Right ventricle myocardium inferior (tissue), 1 donor: Measurements from ENCODE around the gene BICRA. TPM values are rescaled to one million over a fixed set of nuclear protein-coding genes. Genes with fewer than 3 reads are reported as not detected.
"Not testable (repeated sequence)": the region's sequence is repeated elsewhere in the genome, so short reads cannot be mapped to it uniquely, and the experiment has no call there.

ENCODE experiments used
- ATAC-seq: fragments of 200-7000 bp; cut with Tn5 transposase; one replicate; pipeline ENCODE4 v1.9.1; 2020; ENCODE audit warnings: mild to moderate bottlenecking, moderate library complexity
- DNase-seq: peaks from one replicate; pipeline ENCODE4 v3.0.0; 2021; ENCODE audit errors: missing footprints
- intact Hi-C: fragments of 100-400 bp; cut with DNase I; formaldehyde crosslinking; loops from one replicate; pipeline ENCODE4 v1.11.0; 2022
- total RNA-seq: library from RNA; stranded (reverse); fragmentation: NEBNext Ultra II Directional; extraction: Animal tissue kit (Norgen Biotek cat#: 25700); gene quantifications from one replicate; pipeline ENCODE4 v1.2.1, GENCODE V29; 2021
- donor health status: DM: no; HTN: yes; CAD: no; lungs with severe emphysema.

The BICRA gene
- total RNA-seq, 1 donor from 2014 or later = 8.8 TPM

DNA sequence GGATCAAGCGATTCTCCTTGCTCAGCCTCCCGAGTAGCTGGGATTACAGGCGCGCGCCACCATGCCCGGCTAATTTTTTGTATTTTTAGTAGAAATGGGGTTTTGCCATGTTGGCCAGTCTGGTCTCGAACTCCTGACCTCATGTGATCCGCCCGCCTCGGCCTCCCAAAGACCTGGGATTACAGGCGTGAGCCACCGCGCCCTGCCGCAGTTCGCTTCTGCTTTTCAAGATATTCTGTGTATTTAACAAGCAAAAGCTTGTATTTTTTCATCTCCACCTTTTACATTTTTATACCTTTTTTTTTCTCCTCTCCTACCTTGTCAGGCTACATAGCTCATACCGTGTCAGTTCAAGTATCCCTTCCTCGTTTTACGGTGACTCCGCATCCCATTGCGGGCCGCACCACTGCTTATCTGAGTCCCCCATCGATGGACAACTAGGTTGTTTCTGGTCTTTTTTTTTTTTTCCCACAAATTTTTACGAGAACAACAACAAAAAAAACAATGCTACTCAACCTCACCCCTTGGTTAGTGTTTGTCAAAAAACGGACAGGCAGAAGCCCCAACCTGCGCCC is 9.2 kb upstream of the BICRA start:
- DNase-seq, ATAC-seq: not testable (repeated sequence)
- intact Hi-C loops = loop anchor here (1.0 to 10.0 kb wide), 4 partner anchors 9 to 165 kb away; partner anchors contain the start of gene NAPA

DNA sequence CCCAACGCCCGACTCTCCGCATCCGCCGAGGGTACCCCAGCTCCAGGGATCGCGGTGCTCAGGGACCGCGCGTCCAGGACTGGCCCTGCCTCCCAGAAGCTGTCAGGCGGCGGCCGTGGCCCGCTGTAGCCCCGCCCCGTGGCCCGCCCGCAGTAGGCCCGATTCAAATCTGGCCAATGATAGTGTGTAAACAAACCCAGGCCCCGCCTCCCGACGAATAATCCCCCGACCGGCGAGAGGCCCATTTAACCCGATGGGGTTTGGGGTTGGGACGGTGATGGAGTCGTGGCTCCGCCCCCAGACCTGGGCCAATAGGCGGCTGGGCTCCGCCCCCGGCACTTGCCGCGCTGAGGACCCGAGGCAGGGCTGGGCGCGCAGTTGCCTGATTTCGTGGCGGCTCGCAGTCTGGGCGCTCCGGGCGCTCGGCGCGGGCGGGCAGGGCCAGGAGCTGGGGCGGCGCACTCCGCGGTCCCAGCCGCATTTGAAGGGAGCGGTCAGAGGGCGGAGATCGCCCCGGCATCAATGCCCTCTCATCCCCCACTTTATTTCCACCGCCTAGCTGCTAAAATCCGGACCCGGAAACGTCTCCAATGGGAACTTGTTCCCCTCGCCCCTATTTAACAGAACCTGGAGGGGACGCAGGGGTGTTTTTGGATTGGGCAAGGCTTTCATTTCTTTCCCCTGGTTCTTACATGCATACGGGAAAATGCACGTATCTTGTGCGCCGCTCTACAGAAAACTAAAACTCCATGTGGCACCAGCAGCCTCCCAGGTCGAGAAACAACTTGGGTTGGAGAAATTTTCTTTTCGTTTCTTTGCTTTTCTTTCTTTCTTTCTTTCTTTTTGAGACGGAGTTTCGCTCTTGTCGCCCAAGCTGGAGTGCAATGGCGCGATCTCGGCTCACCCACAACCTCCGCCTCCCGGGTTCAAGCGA is 8.4 kb upstream of the BICRA start:
- intact Hi-C loops = loop anchor here (1.0 to 10.0 kb wide), 4 partner anchors 8 to 166 kb away; partner anchors contain the start of gene NAPA

DNA sequence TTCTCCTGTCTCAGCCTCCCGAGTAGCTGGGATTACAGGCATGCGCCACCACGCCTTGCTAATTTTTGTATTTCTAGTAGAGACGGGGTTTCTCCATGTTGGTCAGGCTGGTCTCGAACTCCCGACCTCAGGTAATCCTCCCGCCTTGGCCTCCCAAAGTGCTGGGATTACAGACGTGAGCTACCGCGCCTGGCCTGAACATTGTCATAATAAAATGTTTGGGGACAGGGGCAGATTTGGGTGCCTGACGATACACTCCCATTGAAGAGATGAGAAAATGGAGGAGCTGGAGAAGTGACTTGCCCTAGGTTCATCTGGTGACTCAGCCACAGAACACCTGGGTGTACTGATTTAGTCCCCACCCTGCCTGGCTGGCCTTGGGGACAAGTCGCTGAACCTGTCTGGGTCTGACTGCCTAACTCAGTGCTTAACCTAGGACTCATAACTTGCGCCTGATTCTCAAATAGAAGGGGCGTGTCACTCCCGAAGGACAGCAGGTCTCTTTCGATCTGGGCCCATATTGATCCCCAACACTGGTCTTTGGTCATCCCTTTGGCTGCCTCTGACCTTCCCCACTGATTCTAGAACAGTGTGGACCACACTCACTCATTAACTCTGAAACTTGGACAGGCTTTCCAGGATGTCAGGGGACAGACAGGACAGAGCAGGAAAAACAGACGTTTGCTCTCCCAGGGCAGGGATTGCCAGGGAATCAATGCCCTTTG is 7.6 kb upstream of the BICRA start:
- no peak for ATAC-seq
- no peak for DNase-seq
- intact Hi-C loops = loop anchor here (2.0 to 10.0 kb wide), 2 partner anchors 79 to 167 kb away; no protein-coding TSS in a partner anchor

More for the DNA sequence above, 8.4 kb upstream of the BICRA start:
- DNase-seq (peak; percentile 100), ATAC-seq (peak; percentile 99)

DNA sequence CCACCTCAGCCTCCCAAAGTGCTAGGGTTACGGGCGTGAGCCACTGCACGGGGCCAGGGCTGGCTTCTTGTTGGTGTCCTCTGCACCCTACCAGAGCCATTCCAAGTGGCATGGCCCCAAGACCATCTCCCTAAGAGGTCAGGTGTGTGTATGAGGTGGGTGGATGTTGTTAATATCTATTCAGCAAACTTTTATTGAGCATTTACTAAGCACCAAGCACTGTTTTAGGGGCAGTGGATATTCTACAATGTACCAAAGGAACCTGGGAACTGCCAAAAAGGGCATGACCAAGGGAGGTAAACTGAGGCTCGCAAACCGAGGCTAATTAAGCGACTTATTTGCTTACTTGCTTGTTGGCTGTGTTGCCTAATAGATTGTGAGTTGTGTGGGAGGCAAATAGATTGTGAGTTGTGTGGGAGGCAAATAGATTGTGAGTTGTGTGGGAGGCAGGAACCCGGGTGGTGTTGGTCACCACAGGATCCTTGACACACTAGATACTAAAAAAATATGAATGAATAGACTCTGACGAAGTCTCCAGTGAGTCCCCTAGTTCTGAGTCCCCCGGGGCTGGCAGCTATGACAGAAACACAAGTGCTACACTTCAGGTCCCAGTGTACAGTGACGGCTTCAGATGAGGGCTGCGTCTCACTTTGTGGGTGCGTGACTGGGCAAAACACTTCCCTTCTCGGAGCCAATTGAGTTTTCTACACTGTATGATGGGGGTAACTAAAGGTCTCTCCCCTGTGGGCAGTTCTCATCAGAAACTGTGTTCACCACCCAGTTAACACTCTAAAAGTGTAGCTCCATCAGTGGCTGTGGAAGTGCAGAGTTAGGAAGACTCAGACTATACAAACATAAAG is 5.0 kb upstream of the BICRA start:
- intact Hi-C loops = loop anchor here (10.0 kb wide), 1 partner anchor 169 kb away; no protein-coding TSS in a partner anchor
- DNase-seq = no peak
- ATAC-seq = no peak

DNA sequence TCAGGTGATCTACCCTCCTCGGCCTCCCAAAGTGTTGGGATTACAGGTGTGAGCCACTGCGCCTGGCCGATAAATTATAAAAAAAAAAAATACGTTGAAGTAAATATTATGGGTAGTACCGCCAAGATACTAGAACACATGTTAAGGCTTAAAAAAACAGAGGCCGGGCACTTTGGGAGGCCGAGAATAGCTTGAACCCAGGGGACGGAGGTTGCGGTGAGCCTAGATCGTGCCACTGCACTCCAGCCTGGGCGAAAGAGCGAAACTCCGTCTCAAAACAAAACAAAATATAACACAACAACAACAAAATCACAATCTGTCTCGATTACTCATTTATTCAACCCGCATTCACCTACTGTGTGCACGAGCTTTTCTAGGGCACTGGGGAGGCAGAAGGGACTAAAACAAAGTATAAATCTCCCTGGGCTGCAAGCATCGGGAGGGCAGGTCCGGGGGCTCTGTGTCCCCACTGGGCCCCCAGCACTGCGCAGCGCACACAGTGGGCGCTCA is 1.3 kb upstream of the BICRA start:
- DNase-seq (no peak), ATAC-seq (no peak)
- intact Hi-C loops = loop anchor here (1.0 to 10.0 kb wide), 5 partner anchors 7 to 173 kb away; partner anchors contain the start of gene NAPA

DNA sequence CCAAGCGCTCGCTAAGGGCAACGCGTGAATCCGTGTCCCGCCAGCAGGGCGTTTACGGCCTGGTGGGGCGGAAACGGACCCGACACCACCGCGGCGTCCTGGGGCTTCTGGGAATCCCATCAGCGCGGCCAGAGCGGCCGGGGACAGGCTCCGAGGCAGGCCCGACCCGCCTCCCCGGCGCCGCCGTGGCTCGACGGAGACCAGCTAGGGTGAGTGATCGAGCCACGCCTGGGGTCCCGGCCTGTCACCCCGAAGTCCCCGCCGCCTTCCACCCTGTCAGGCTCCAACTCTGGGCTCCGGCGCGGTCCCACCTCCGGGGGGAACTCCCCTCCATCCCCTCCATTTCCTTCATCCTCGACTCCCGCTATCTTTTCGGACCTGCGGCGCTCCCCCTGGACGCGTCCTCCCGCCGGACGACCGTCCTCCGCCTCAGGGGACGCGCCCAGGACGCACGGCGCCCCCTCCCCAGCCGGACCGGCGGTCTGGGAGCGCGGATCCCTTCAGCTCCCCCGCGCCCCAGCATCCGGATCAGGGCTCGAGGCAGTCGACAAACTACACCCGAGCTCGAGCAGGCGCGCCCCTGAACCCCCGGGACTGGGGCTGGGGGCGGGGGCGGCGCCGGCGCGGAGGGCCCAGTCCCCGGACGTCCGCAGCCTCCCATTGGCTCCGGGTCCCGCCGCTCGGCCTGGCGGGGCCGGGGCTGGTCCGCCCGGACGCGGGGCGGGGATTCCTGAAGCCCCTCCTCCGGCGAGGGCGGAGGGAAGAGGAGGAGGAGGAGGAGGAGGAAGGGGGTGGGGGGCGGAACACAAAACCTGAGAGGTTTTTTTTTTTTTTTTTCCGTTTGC is 638 bp upstream of the BICRA start:
- intact Hi-C loops = loop anchor here (1.0 to 10.0 kb wide), 5 partner anchors 8 to 173 kb away; partner anchors contain the start of gene NAPA
- ATAC-seq (peak; percentile 96), DNase-seq (peak; percentile 96)

DNA sequence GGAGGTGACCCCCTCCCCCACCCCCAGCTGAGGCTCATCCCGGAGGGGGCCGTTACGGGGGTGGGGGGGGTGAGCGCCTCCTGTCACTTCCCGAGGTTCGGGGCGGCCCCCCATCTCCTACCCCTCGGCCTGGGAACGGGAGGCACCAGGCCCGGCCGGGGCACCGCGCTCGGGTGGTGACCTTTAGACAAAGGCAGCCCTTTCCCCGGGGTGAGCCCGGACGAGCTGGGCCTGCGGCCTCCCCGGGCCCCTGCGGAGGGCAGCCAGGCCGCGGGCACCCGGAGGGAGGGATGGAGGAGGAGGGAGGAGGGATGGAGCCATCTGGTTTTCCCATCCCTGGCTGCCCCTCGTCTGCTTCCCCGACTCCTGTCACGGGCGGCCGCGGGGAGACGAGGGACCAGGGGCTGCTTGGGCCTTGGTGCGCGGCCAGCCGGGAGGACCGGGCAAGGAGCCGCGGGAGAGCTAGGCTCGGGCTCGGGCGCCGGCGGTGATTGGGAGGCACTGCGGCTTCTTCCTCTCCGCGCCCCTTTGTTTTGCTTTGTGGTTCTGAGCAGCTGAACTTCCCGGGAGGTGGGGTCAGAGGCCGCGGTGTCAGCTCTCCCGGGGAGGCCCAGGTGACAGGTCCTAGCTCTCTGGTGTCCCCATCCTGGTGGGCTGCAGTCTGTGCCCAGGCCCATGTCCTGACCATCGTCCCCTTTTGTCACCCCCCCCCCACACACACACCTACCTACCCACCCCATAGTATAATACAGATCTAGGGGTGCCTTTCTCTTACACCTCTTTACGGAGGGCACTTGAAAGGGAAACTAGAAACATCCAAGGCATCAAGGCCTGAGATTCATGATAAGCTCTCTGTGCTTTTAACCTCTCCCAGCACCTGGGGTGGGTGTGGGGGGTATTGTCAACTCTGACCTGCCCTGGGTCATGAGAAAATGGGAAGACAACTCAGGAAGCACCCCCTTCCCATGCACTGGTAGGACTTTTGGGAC is 1.3 kb downstream of the BICRA start:
- DNase-seq = peak; percentile 80
- ATAC-seq = peak; percentile 11
- intact Hi-C loops = loop anchor here (2.0 to 10.0 kb wide), 4 partner anchors 55 to 175 kb away; partner anchors contain the start of gene NAPA

DNA sequence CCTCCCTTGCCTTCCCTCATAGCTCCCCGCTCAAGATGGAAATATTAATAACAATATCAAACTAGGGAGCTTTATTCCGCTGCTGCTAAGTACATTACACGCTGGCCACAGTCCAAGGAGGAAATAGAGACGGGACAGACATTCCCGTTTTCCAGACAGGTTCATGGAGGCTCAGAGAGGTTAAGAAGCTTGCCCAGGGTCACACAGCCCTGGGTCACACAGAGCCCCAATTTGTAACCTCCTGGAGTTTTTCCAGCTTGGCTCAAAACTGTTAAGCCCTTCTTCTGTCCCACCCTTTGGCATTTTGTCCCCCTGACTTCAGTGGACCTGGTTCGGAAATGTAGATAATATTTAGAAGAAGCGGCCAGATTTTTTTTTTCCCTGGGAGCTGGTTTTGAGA is 2.0 kb downstream of the BICRA start:
- DNase-seq (no peak), ATAC-seq (no peak)
- intact Hi-C loops = no loop called here

DNA sequence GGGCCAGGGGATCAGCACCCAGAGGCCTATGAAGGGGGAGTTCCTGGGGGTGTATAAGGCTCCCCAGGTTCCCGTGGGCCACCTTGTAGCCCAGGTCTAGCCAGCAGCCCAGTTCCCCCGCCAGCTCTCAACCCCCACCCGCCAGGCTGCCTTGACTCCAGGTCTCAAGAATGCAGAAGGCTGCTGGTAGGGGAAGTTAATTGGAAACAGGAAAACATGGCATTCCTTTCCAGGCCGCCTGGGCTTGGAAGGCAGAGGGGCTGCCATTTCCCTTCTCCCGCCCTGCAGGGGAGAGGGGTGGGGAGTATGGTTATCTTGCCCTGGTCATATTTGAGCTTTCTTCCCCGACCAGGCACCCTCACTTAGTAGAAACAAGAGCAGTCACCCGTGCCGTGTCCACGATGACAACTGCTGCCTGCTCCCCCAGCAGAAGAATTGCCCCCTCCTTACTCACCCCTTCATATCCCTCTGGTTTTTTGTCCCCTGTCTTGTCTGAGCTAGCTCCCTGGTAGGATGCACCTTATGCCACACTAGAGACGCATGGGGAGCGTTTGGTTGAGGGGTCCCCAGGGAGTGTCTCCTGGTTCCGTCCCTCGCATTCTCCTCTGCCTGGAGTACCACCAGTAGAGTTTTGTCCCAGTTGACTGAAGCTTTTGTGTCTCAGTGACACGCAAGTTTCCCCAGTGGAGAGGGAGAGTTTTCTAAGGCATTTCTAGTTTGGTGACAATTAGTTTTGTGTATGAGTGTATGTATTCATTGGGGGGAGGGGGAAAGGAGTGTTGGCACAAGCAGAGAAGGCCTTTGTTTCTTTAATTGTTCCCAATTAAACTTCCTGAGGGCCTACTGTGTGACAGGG is 4.5 kb downstream of the BICRA start:
- no peak for ATAC-seq
- intact Hi-C loops = no loop called here
- no peak for DNase-seq

DNA sequence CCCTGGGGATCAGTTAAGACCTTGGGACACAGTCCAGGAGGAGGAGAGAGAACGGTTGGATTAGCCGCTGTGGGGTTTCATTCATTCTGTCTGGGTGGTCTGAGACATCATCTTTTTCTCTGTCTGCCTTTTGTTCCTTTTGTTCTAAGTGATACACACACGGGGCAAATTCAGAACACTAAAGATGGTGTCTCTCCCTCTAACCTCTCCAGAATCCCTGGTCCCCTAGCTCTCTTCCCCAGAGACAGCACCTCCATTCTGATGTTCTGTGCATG is 5.0 kb downstream of the BICRA start:
- intact Hi-C loops = no loop called here
- DNase-seq (no peak), ATAC-seq (no peak)

DNA sequence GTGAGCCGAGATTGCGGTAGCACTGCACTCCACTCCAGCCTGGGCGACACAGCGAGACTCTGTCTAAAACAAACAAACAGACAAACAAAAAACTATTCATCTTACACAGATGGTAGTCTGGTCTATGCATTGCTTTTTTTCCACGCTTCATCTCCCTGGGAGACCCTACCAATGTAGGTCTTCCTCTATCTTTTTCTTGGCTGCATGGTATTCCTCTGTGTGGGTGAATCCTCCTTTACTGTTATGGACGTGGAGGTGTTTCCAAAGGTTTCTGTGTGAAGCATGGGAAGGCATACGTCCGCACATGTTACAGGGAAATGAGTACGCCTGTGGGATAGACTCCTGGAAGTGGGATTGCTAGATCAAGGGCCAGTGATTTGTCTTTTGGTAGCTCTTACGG is 5.6 kb downstream of the BICRA start:
- no peak for DNase-seq
- intact Hi-C loops = no loop called here
- no peak for ATAC-seq

DNA sequence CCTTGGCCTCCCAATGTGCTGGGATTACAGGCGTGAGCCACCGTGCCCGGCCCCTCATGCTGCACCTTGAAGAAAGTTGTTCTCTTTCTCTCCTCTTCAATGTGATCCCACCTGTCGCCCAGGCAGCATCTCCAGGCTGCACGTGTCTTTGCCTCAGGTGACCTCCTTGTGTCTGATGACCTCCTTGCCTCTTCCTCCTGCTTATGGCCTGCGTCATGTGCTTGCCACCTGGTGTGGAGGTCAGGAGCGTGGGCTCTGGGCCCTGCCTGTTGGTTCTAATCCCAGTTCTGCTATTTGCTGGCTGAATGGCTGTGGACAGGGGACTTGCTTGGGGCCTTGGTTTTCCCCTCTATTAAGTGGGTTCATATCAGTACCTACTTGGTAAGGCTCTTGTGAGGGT is 6.3 kb downstream of the BICRA start:
- ATAC-seq (no peak), DNase-seq (no peak)
- intact Hi-C loops = no loop called here

DNA sequence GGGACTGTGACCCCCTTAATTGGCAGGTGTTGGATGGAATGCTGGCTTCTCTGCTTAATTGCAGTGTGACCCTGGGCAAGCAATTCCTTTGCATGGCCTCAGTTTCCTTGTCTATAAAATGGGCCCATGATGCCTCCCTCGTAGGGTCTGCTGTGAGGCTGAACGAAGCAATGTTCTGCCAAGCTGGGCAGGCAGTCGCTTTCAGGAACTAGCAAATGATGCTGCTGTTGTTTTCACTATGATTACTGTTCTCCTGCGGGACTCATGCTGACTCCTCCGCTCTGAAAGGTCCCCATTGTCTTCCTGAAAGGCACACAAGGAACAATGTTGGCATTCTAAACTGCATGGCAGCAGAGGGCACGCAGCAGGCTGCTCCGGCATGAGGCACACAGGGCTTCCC is 6.8 kb downstream of the BICRA start:
- no peak for DNase-seq
- ATAC-seq = no peak
- intact Hi-C loops = no loop called here

DNA sequence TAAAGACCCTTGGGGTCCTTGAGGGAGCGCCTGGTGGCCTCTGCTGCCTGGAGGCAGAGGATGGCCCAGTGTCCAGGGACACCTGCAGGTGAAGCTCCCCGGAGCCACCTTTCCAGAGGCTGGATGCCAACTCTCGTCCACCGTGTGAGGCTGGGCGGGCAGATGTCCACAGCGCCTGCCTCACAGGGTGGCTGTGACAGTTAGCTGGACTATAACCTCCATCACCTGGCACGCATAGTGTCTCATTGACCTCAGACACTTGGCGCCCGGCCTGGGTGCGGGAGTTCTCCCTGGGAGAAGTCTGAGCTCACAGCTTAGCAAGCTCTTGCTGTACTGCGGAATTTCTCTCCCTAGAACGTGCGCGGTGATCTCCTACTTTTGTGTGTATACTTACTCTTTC is 9.8 kb downstream of the BICRA start:
- intact Hi-C loops = no loop called here
- peak; percentile 87 for ATAC-seq
- peak; percentile 84 for DNase-seq

DNA sequence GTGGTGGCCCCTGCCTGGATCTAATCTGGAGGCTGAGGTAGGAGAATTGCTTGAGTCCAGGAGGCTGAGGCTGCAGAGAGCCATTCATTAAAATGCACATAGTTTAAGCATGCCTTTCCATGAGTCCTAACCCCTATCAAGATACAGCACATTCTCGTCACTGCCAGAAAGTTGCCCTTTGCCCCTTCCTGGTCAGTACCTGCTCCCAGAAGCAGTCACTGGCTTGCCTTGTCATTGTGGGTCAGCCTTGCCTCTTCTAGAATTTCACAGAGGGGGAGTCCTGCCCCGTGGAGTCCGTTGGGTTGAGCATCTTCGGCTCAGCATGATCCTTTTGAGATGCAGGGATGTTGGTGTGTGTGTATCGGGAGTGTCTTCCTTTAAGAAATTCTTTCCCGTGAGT is 10.8 kb downstream of the BICRA start:
- ATAC-seq = no peak

More for the DNA sequence above, 10.8 kb downstream of the BICRA start:
- intact Hi-C loops = loop anchor here (5.0 kb wide), 1 partner anchor 43 kb away; no protein-coding TSS in a partner anchor
- no peak for DNase-seq
